GM19238 (cell line): ENCODE results near the gene GPRIN3.
"Not testable (repeated sequence)": the region's sequence is repeated elsewhere in the genome, so short reads cannot be mapped to it uniquely, and the experiment has no call there.

ENCODE experiments used
- DNase-seq: peaks from one replicate; pipeline ENCODE4 v3.0.0; 2011; ENCODE audit warnings: low spot score; ENCODE audit not compliant: insufficient read length

The GPRIN3 gene

DNA sequence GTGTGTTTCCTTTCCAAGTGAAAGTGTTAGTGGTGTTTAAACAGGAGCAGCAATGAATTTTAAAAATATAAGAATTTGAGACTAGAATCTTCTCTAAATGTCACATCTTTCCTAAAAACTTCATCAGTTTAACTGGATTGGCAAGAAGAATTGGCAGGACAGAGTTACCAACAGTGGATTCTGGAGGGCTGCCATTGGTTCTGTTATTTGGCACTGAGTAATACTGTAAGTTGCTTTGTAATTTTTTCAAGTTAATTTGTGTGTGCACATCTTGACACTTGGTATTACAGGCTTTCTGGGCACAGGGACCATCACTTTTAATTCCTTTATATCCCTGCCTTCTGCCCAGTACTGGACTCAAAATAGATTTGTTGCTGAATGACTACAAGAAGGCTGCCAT lies 4.5 kb upstream of the GPRIN3 start:
- DNase-seq = no peak

DNA sequence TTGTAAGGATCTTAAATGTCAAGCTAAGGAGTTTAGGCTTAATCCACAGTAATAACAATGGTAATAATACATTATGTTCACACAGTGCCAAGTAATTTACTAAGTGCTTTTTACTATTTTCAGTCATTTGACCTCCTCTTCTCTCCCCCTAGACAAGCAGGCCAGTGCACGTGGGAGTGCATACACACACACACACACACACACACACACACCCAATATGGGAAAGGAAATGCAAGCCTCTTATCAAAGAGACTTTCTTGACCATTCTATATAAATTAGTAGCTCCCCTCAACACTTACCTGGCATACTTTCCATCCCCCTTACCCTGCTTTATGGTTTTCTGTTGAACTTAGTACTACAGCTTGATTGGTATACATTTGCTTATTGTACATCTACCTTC lies 3.8 kb upstream of the GPRIN3 start:
- DNase-seq = no peak

DNA sequence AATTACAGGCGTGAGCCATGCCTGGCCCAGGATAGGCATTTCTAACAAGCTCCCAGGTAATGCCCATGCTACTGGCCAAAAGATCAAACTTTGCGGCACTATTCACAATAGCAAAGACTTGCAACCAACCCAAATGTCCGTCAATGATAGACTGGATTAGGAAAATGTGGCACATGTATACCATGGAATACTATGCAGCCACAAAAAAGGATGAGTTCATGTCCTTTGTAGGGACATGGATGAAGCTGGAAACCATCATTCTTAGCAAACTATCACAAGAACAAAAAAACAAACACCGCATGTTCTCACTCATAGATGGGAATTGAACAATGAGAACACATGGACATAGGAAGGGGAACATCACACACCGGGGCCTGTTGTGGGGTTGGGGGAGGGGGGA lies 1.6 kb upstream of the GPRIN3 start:
- DNase-seq = not testable (repeated sequence)

DNA sequence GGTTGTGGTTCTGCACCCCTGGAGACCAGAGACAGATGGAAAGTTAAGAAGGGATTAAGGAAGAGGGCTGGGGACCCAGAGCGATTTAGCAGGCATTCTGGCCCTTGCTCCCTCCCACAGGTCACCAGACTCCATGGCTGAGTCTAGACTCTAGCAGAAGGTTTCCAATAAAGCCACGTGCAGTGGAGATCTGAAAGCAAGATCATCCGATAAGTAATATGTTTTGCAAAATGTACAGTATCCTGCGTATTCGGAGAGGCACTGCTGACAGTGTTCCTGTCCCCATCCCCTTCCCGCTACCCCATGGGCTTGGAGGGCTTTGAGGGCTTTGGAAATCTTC lies 531 bp upstream of the GPRIN3 start:
- no peak for DNase-seq

DNA sequence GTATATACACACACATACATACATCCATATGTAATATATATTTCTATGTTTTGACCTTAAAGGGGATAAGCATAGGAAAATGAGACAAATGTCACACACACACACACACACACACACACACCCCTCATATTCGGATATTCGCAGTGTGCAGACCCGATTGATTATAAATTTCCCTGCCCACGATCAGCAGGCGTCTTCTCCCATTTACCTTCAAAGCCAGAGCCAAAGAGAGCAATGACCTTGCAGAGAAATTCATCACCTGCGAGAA lies 488 bp downstream of the GPRIN3 start:
- no peak for DNase-seq

DNA sequence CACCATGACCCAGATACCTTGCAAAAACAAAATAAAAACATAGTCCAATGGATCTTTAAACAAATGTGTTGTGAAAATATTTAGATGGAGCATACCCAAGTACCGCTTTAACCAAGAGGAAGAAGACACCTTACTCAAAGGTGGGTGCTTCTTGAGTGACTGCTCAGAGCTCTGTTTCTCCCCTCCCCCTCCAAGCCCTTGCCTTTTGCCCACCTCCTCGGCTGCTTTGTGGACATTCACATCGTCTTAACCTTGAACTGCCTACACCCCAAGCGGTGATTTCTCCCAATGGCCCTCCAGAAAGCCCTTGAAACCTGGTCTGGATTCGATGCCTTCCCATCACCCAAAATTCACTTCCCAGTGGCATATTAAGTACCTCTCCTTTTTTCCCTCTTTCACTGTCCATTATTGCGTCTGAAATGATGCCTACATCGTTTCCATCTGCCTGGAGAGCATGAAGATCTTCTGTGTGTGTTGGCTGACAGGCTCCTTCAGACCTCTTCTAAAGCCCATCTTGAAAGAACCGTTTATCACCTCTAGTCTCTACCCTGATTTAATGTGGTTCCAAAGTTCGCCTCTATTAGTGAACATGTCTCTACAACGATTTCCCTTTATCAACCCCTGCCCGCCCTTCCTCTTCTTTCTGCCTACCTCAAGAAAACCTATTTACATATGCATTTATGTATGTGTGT lies 968 bp downstream of the GPRIN3 start:
- no peak for DNase-seq

DNA sequence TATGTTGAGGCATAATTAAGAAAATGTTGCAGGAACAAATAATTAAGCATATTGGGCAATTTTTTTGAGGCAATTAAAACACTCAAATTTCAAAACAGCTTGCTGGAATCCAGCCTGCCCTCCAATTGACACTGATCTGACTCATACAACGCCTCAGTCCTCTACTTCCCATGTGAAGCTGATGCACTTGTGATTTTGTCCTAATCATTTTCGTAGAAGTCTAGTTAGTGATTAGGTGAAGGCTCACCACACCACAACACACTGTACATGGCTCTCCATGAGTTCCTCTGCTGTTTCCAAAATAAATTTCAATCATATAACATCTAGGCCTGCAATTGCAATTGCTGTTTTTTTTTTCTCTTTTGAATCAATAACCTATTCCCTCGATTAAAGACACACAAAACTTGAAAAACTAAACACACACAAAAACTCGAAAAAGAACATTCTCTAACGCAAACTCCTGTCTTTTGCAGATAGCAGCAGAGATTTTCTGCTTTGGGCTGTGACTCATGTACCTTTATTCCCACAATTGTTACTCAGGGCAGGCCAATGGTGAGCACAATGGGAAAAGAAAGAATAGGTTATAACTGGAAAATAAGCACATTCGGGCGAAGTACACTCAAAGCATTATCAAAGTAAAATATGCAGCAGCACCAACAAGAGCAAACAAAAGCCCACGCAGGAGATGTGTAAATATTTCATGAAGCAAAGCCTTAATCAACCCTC lies 1.7 kb downstream of the GPRIN3 start:
- DNase-seq = no peak

DNA sequence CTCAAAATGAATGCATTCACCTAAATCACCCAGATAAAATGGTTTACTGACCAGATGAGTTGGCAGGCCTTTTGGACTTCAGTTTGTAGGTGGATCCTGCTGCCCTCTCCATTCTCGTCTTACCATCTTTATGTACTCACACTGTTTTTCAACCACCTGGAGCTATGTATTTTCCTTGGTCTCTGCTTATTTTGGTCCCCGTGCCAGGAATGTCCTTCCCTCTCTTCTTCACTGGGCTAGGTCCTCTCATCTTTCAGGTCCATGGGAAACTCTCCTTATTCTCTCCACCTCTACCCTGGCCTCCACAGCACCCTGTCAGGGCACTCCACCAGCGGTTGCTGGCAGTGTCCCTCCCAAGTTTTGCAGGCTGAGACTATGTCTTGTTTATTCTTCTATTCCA lies 2.6 kb downstream of the GPRIN3 start:
- DNase-seq = no peak

DNA sequence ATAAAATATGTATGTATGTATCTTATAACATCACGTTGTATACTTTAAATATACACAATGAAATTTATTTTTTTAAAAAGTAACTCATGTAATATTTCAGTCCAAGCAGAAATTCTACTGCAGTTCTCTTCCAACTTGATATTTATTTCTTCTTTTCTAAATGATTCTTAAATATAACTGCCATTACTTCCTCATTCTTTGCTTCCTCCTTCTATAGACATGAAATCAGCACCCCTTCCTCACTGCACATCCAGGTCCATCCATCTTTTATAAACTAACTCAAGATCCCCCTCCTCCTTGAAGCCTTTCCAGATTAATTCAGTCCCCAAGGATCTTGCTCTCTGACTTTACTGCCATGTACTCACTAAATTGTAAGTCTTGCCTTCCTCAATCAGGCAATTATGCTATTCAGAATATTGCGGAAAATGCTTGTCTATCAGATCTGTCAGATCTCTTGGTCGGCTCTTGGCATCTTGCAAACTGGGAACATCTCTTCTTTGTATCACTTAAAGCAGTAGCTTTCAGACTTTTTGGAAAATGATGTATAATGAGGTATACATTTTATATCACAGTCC lies 3.7 kb downstream of the GPRIN3 start:
- DNase-seq = no peak

DNA sequence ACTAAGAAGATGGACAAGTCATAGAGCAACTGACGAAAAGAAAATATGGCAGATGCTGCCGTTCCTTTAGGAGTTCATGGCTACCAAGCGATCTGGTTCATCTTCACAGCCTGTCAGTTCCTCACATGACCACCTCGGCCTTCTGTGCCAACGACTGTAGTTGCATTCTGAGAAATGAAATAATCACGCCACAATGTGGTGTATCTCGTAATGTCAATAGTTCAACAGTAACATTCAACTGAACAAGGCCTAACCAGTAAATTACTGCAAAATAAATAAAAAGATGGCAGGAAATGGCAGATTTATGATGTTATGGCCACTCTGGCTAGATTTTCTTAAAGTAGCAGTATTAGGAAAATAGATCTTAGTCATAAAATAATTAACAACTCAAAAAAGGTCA lies 4.4 kb downstream of the GPRIN3 start:
- no peak for DNase-seq

DNA sequence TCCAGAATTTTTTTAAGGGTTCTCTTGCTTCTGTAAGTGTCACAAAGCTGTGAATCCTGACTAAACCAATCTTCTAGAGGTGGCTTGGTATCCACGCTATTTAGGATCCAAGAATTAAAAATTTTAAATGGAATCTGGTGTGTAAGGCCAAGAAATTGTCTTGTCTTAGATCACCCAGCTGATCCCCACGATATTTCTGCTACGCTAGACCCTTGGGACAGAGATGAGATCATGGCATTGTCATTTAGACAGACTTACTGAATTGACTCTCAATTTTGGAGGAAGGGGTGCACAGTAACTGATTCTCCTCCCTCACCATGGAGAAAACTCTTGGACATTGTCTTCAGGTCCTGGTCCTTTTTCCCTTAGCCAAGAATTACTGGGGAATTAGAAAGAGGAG lies 5.7 kb downstream of the GPRIN3 start:
- DNase-seq = no peak

DNA sequence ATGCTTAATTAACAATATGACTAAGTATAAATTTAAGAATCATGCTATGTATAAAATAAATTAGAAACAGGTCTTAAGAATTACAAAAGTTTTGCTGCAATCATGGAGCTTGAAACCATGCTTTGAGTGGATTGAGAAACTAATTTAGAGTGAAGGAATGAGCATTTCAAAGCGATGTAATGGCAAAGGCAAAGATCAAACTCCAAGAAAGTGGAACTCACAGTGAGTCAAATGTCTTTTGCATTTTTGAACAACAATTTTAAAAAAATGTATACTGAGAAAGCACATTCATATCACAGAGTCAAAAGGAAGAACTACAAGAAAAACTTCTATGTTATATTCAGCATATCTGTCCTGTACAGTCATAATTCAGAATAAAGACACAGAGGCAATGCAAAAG lies 6.6 kb downstream of the GPRIN3 start:
- DNase-seq = no peak

DNA sequence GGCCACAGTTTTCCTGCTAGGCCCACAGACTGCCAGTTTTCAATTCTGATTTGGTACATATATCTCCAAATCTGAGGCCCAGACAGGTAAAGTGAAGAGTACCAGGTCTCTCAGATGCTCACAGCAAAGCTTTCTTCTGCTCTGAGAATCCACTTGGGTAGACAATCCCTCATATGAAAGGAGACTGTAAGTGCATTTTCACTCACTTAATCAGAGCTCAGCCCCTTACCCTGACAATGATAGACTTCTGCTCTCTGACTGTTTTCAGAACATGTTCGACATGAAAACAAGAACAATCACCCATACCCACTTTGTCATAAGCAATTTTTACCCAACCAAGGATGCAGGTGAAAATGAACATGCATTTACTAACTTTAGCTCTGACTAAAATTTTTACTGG lies 7.1 kb downstream of the GPRIN3 start:
- DNase-seq = no peak

DNA sequence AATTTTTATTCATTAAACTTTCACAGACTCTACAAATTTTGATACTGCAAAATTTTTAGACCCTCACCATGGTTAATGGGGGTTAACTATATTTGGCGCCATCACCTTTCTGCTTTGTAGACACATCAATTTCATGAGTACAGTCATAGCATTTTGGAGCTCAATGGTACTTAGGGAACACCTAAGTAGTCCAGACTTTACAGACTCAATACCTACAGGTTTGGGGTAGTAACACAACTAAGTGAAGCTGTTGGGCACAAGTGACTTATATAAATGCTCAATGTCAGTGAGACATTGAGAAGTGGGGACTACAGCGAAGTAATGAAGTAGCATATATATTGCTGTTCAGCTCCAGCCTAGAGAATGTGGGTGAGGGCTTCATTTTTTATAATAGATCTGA lies 7.5 kb downstream of the GPRIN3 start:
- no peak for DNase-seq

DNA sequence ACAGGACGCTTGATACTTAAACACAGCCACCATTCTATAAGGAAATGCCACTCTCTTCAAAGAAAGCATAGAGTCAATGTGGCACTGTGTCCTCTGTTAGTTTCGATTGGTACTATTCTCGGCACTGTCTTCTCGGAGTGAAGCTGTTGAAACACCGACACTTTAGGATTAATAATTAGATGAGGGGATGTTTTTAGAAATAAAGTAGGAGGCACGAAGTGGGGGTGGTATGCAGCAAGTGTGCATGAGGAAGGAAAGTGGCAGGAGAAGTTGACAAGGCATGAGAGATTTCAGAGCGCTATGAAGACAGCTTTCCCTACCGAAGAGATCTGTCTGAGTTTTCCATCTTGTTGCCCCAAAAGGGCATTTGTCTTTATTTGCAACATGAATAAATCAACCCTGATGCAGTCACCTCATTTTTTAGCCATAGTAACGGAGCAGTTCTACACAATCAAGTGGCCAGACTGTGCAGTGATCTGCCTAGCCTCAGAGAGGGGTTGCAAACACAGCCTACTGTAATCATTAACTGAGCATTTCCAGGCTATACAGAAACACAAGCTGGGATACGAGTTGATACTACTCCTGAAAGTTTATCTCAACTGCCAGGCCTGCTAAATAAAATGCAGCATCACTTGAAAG lies 8.3 kb downstream of the GPRIN3 start:
- no peak for DNase-seq

DNA sequence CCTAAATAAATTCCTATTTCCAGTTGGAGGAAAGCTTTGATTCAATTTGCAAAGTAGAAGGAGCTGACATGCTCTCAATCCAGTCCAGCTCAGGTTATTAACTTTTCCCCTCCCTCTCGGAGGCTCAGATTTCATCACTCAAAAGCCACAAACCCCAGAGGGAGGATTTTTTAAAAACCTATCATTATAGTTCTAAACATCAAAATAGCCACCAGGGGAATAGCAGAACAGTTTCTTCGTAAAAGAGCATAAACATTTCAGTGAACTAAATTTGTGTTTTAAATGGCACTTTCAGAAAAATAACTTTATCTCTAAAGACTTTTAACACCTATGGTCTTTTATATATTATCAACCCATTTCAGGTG lies 8.8 kb downstream of the GPRIN3 start:
- no peak for DNase-seq

DNA sequence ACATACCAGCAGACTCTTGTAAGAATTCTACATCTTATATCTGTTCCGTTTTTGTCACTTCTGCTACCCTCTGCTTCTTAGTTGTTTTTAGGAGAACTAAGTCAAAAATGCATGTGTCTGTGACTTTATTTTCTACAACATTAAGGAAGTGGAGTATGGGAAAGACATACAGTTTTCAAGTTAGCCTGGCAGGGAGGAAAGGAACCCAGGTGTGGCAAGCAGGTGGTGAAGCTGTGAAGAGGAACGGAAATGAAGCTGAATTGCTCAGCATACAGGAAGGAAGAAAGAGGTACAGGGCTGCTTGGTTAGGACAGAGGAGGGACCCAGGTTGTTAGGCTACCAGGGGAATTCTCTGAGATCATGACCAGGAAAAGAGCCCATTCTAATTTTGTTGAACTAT lies 9.4 kb downstream of the GPRIN3 start:
- no peak for DNase-seq

DNA sequence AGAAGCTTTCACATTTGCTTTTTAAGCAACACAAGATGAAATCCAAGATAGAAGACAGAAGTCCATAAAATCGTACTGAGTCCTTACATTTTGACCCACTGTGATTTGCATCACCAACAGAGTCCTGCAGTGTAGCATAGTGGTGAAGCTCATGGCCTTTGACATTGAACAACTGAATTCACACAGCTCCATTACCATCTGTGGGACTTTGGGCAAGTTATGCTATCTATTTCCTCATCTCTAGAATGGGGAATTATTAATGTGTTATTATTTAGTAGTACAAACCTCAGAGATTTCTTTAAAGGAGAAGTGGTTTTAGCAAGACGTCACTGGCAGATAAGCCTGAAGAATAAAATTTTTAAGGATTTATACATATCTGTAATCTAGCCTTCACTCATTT lies 10.7 kb downstream of the GPRIN3 start:
- DNase-seq = no peak

DNA sequence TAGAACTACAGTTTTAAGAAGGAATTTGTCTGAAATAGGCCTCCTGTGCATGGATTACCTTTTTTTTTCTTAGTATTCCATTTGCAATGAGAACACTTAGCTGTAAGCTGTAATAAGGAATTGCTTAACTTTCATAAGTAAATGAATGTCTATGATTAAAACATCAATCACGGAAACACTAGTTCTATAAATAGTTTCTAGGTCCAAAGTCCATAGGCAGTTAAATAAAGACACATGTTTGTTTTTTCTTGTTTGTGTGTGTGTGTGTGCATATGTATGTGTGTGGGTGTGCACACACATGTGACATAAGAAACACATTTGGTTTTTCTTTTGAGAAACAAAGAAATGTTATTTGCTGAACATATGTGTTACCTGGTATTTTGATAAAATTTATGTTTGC lies 11.2 kb downstream of the GPRIN3 start:
- DNase-seq = no peak

DNA sequence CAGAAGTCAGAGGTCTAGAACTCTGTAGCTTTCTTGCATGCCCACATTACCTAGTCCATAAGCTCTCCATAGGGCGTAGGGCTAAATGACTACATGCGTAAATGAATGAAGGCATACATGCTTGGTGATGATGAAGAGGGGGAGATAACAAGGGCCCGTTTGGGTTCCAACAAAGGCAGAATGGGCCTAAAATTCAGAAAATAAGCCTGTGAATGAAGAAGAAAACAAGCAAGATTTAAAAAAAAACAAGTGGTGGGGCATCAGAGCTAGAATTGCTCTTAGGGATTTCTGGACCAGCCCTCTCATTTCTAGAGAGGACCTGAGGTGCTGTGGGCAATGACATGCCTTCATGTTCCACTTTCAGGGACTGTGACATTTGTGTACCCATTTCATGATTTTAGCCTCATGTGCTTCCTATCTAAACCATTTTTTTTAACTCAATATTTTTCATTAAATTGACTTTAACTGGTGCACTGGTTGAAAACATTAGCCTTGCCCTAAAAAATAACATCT lies 12.1 kb downstream of the GPRIN3 start:
- DNase-seq = no peak

DNA sequence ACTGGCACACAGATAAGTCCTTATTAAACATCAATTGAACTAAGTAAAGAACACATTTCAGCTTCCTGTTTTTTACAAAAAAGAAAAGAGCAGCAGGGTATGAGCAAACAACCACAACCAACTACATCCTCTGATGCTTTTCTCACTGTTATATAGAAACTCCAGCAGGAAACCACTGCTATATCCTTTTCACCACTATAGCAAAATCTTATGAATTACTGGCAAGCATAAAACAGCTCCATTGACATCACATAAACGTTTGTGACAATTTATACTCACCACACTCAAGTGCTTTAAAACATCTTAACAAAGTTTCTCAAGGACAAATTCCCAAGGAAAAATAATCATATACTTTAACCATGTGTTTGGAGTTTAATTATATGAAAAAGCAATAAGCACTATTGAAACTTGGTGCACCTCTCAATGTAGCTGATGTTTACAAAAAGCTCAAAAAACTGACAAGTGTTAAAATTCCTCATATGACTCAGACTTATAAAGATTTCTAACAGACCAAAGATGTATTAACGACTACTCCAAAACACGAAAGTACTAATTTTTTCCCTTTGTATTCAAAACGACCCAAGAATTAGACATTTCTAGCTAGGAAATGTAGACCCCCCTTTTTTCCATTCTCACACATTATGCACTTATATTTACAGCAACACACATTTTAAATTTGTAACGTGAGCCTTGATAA lies 12.9 kb downstream of the GPRIN3 start:
- DNase-seq = no peak

DNA sequence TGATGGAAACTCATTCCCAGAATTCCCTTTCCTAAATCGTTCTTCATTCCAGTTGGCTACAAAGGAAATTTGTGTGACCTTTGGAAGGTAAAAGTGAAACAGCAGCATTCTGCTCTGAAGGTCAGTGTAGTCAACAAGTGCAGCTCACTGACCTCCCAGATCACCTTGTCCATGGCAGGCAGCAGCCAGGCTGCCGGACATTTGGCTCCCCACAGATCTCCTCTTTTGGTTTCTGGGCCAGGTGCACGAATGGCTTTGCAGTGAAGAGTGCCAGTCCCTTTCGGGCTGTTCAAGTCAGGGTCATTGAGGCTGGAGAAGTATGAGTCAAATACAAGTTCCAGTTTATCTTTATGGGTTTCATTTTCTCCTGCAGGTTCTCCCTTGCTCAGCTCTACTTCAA lies 14.3 kb downstream of the GPRIN3 start:
- DNase-seq = no peak
